Fibroblast of villous mesenchyme (primary cell): ENCODE data around the gene NKAIN2. TPM values are rescaled to one million over a fixed set of nuclear protein-coding genes. Genes with fewer than 3 reads are reported as not detected.

ENCODE experiments used
- DNase-seq: peaks from one replicate; pipeline ENCODE4 v3.0.0-alpha.2; 2010; ENCODE audit warnings: low read depth
- H3K4me3 ChIP-seq: 2 replicates; pipeline ENCODE4 v1.5.1; 2011; ENCODE audit warnings: low read depth, mild to moderate bottlenecking, low read length
- total RNA-seq: library from RNA; depleted of rRNA; stranded (reverse); fragments of >200 nt; gene quantifications from 2 replicates; pipeline ENCODE4 v1.2.3, GENCODE V29; 2012
- TF ChIP-seq, protein P1 (sequence below): IDR thresholded peaks from 2 replicates; pipeline ENCODE4 v1.5.1; 2012; ENCODE audit warnings: low read depth, mild to moderate bottlenecking, low read length; ENCODE audit not compliant: insufficient read depth

NKAIN2 gene
- total RNA-seq, 1 donor, result not detected

DNA sequence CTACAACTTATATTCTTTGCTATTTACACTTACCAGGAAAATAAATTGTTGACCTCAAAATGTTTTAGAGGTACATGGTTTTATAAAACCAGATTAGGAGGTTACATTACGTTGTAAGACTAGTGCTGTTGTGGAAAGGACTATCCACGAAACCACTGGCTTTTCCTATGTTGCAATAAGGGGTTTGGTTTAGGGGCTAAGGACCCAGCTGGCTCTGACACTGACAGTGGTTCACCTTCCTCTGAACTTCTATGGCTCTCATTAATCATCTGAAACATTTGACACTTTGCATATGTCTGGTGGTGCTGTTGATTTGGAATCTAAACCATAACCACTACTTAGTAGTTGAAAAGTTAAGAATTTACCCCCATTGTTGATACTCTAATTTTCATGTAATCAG, 186.7 kb downstream of the NKAIN2 start:
- no peak for DNase-seq
- TF ChIP-seq, protein P1, sequence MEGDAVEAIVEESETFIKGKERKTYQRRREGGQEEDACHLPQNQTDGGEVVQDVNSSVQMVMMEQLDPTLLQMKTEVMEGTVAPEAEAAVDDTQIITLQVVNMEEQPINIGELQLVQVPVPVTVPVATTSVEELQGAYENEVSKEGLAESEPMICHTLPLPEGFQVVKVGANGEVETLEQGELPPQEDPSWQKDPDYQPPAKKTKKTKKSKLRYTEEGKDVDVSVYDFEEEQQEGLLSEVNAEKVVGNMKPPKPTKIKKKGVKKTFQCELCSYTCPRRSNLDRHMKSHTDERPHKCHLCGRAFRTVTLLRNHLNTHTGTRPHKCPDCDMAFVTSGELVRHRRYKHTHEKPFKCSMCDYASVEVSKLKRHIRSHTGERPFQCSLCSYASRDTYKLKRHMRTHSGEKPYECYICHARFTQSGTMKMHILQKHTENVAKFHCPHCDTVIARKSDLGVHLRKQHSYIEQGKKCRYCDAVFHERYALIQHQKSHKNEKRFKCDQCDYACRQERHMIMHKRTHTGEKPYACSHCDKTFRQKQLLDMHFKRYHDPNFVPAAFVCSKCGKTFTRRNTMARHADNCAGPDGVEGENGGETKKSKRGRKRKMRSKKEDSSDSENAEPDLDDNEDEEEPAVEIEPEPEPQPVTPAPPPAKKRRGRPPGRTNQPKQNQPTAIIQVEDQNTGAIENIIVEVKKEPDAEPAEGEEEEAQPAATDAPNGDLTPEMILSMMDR, result no peak
- no peak overlapping the region for H3K4me3 ChIP-seq

DNA sequence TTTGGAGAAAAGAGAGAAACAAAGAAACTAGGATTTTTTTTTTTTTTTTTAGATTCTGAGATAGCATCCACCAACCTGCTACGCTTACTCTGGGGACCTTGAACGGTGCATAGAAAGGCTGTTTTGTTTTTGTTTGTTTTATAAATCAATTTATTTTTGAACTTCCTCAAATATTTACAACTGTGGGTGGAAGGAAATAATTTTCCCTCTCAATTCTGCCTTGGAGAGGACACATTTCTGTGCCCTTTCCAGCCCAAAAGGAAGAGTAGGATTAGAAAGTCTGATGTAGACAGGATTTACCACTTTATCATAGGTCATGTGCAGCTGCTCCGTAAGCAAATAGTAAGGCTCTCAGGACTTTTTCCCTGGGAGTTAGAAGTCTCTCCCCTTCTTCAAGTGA, 190.5 kb downstream of the NKAIN2 start:
- DNase-seq, result no peak
- TF ChIP-seq, protein P1, result no peak
- no peak overlapping the region for H3K4me3 ChIP-seq

DNA sequence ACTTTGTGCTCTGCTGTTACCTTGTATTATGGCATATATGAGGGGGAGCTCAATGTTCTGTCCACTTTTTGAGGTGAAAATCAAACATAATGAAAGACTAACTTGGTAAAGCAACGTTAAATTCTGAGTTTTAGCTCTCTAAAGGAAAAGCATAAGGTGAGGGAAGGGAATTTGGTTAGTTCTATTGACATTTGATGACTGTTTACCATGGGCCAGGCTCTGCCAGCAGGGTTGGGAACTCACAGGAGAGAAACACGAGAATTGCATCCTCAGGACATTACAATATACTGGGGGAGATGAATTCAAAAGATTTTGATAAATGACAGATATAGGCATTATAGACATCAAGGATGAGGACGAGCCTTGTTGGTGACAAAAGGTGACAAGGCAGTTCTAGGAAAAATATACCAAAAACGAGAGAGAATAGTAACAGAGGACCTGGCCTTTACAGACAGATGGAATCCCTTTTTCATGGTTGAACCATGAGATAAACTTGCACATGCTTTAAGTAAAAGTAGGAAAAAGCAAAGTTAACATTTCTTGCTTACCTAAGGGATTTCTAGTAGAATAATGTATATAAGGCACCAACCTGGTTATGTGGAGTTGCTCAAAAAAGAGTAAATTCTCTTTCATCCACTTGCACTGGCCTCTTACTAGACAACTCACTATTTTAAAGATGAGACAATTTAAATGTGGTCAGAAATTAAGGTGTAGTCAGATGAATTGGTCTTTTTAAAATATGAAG, 191.4 kb downstream of the NKAIN2 start:
- no peak overlapping the region for H3K4me3 ChIP-seq
- TF ChIP-seq, protein P1, result no peak
- no peak for DNase-seq

DNA sequence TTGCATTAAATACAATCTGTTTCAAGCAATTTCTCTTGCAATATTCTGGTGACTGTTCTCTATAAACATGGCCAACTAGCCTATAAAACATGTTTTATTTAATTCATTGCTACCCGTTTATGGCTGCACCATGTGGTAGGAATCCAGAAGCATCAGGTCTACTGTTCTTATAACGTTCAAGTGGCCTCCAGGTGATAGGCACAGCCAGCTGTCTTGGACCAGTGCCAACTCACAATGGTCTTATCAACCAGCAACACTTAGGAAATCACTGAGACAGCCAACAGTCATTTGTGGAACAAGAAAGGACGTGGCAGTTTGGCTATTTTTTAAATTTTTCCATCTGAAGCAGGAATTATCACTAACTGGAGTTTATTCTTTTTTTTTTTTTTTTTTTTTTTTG, 193.6 kb downstream of the NKAIN2 start:
- TF ChIP-seq, protein P1, result no peak
- H3K4me3 ChIP-seq, result no peak overlapping the region
- no peak for DNase-seq

DNA sequence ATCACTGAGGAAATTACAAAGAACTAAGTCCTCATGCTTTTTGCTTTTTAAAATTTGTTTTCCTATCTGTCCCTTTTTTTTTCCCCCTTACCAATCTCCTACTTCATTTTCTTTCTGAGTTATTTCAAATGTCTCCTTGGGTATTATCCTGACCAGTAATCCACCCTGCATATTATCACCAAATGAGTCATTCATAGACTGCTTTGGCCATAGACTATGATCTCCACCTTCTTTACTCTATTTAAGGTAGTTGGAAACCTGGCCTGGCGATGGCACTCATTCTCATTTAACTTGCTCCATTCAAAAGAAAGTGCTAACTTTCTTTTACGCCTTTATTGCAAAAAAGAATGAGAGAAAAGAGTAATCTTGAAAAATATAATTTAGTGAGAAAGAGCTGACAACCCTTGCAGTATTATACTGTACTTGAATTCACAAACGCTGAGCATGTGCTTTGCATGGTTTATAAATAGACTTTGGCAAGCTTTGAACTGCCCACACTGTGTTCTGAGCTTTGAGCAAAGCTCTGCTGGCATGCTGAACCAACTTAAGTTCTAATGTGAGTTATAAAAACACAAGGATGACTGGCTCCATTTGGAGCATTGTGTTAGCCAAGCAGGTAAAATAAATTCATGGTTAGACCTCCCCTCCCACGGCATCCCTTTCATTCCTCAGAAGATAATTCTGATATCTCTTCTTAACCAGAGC, 198.9 kb downstream of the NKAIN2 start:
- DNase-seq, result no peak
- no peak overlapping the region for H3K4me3 ChIP-seq
- TF ChIP-seq, protein P1, result no peak

DNA sequence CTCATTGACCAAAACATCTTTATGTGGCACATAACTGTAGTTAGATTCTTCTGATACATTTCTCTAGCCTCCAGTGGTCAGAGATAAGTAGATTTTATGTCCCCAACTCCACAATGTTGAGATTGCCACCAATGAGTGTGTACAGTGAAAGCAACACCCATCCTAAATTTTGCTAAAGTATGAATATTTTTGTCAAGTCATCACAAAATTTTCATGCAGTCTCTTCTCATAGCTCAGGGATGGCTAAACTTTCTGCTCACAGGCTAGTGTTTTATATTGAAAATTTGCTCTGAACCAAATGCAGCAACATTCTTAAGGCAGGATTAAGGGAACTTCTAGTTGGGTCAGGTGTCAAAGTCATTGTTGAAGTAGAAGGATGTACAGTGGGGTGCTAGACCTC, 203.6 kb downstream of the NKAIN2 start:
- no peak for DNase-seq

More for the DNA sequence above, 203.6 kb downstream of the NKAIN2 start:
- no peak overlapping the region for H3K4me3 ChIP-seq
- TF ChIP-seq, protein P1, result no peak
